Suprapubic skin (tissue), 4 donors: ENCODE data around the gene LLPH. TPM values are rescaled to one million over a fixed set of nuclear protein-coding genes. Genes with fewer than 3 reads are reported as not detected.

Experiments used
- DNase-seq, 2 donors: peaks; one replicate each; pipeline ENCODE4 v3.0.0-alpha.2; 2019; ENCODE audit warnings: low spot score in 2 of 2
- H3K27ac ChIP-seq: fragments of 200-600 bp; sonication (generic); one replicate; pipeline ENCODE4 v1.5.1; 2019
- H3K27me3 ChIP-seq: fragments of 200-600 bp; sonication (generic); one replicate; pipeline ENCODE4 v1.5.1; 2019
- H3K36me3 ChIP-seq: fragments of 200-600 bp; sonication (generic); one replicate; pipeline ENCODE4 v1.5.1; 2019
- H3K4me1 ChIP-seq: fragments of 200-600 bp; sonication (generic); one replicate; pipeline ENCODE4 v1.5.1; 2019
- H3K4me3 ChIP-seq: fragments of 200-600 bp; sonication (generic); one replicate; pipeline ENCODE4 v1.5.1; 2019; ENCODE audit warnings: mild to moderate bottlenecking
- H3K9me3 ChIP-seq: fragments of 200-600 bp; sonication (generic); one replicate; pipeline ENCODE4 v1.5.1; 2019
- CTCF ChIP-seq, 2 donors: fragments of 200-600 bp in 1 of 2; fragments of 450-650 bp in 1 of 2; sonication (generic) in 1 of 2; IDR thresholded peaks; one replicate each; pipeline ENCODE4 v1.5.1; 2016 to 2019; ENCODE audit warnings: antibody characterized with exemption in 2 of 2, mild to moderate bottlenecking in 1 of 2, moderate library complexity in 1 of 2
- EP300 ChIP-seq: sonication (generic); formaldehyde crosslinking; IDR thresholded peaks from one replicate; pipeline ENCODE4 v1.6.1; 2017; ENCODE audit warnings: antibody characterized with exemption
- POLR2A ChIP-seq, 2 donors: fragments of 450-650 bp; IDR thresholded peaks; one replicate each; pipeline ENCODE4 v1.6.1; 2017; ENCODE audit warnings: antibody characterized with exemption in 2 of 2, mild to moderate bottlenecking in 2 of 2, moderate library complexity in 2 of 2
- POLR2AphosphoS5 ChIP-seq, 3 donors: sonication (generic); formaldehyde crosslinking; IDR thresholded peaks; one replicate each; pipeline ENCODE4 v1.6.1; 2017; ENCODE audit warnings: antibody characterized with exemption in 3 of 3
- WGBS: methylation state at CpG from one replicate; pipeline ENCODE4 v1.1.5; 2018; 5-methylcytosine and 5-hydroxymethylcytosine counted together
- total RNA-seq, 4 donors: library from RNA; depleted of rRNA; stranded (reverse); fragments of >200 nt; gene quantifications; one replicate each; pipeline ENCODE4 v1.1.0, GENCODE V29; 2016

Gene LLPH
- total RNA-seq, 4 donors from 2014 or later: 6.4 to 8.3 (median 6.7) TPM

GRCh38 chr12:66077542-66077941 is 53.0 kb downstream of the LLPH start:
- Histone ChIP-seq H3K9me3 (no peaks in the 10 kb centered on the region), H3K4me3 (no peak overlapping the region), H3K4me1 (no peaks in the 10 kb centered on the region), H3K36me3 (no peaks in the 10 kb centered on the region), H3K27me3 (peaks cover 2% of the 10 kb centered on the region), H3K27ac (no peak overlapping the region)
- 92% methylated on average over 1 of the region's 1 CpG for WGBS
- no peak for DNase-seq
- TF ChIP-seq EP300 (no peak), POLR2A (IDR thresholded peaks at IDR 0.05) (no peak), CTCF (IDR thresholded peaks at IDR 0.05) (no peak), POLR2AphosphoS5 (IDR thresholded peaks at IDR 0.05) (no peak)

- H3K4me3 ChIP-seq: no peak overlapping the region
- no peaks in the 10 kb centered on the region for H3K36me3 ChIP-seq
- 63% methylated on average over 2 of the region's 2 CpGs for WGBS
Measured at GRCh38 chr12:66074561-66074960, 56.0 kb downstream of the LLPH start.

GRCh38 chr12:66072566-66072965 is 58.0 kb downstream of the LLPH start:
- WGBS: 92% methylated on average over 7 of the region's 7 CpGs
- TF ChIP-seq CTCF (IDR thresholded peaks at IDR 0.05): no peak
- no peak for TF ChIP-seq POLR2A (IDR thresholded peaks at IDR 0.05)
- TF ChIP-seq EP300: no peak
- no peak for TF ChIP-seq POLR2AphosphoS5 (IDR thresholded peaks at IDR 0.05)
- DNase-seq: no peak

More at GRCh38 chr12:66074561-66074960, 56.0 kb downstream of the LLPH start:
- Histone ChIP-seq H3K27ac (no peak overlapping the region), H3K9me3 (no peaks in the 10 kb centered on the region), H3K27me3 (peaks cover 2% of the 10 kb centered on the region), H3K4me1 (no peaks in the 10 kb centered on the region)
- TF ChIP-seq EP300 (no peak), CTCF (IDR thresholded peaks at IDR 0.05) (no peak), POLR2A (IDR thresholded peaks at IDR 0.05) (no peak), POLR2AphosphoS5 (IDR thresholded peaks at IDR 0.05) (no peak)
- DNase-seq: no peak

GRCh38 chr12:66072135-66072534 is 58.4 kb downstream of the LLPH start:
- 87% methylated on average over 2 of the region's 2 CpGs for WGBS
- no peak for DNase-seq
- peaks cover under 1% of the 10 kb centered on the region for H3K27me3 ChIP-seq
- no peak overlapping the region for H3K27ac ChIP-seq
- TF ChIP-seq EP300: no peak
- no peak for TF ChIP-seq POLR2AphosphoS5 (IDR thresholded peaks at IDR 0.05)
- TF ChIP-seq POLR2A (IDR thresholded peaks at IDR 0.05): no peak
- TF ChIP-seq CTCF (IDR thresholded peaks at IDR 0.05): no peak
- H3K4me3 ChIP-seq: no peak overlapping the region
- H3K36me3 ChIP-seq: no peaks in the 10 kb centered on the region
- no peaks in the 10 kb centered on the region for H3K9me3 ChIP-seq
- no peaks in the 10 kb centered on the region for H3K4me1 ChIP-seq

More at GRCh38 chr12:66072566-66072965, 58.0 kb downstream of the LLPH start:
- no peaks in the 10 kb centered on the region for H3K36me3 ChIP-seq
- H3K9me3 ChIP-seq: no peaks in the 10 kb centered on the region
- H3K27ac ChIP-seq: no peak overlapping the region
- no peaks in the 10 kb centered on the region for H3K4me1 ChIP-seq
- H3K4me3 ChIP-seq: no peak overlapping the region
- peaks cover 2% of the 10 kb centered on the region for H3K27me3 ChIP-seq

- 93% methylated on average over 1 of the region's 1 CpG for WGBS
- H3K4me3 ChIP-seq: no peak overlapping the region
- H3K27me3 ChIP-seq: no peaks in the 10 kb centered on the region
- TF ChIP-seq POLR2AphosphoS5 (IDR thresholded peaks at IDR 0.05) (no peak), POLR2A (IDR thresholded peaks at IDR 0.05) (no peak)
- no peaks in the 10 kb centered on the region for H3K4me1 ChIP-seq
- no peak overlapping the region for H3K27ac ChIP-seq
- DNase-seq: no peak
- H3K36me3 ChIP-seq: no peaks in the 10 kb centered on the region
- no peaks in the 10 kb centered on the region for H3K9me3 ChIP-seq
Measured at GRCh38 chr12:66071549-66071948, 59.0 kb downstream of the LLPH start.
